Forelimb muscle (tissue), 1 donor: Measurements from ENCODE around the gene DLX5. TPM values are rescaled to one million over a fixed set of nuclear protein-coding genes. Genes with fewer than 3 reads are reported as not detected.
"Not testable (repeated sequence)": the region's sequence is repeated elsewhere in the genome, so short reads cannot be mapped to it uniquely, and the experiment has no call there.

Experiments
- DNase-seq: peaks from one replicate; pipeline ENCODE4 v3.0.0-alpha.2; 2013; ENCODE audit warnings: low read depth
- polyA plus RNA-seq: library from polyadenylated mRNA; unstranded; fragments of 120-200 nt; gene quantifications from one replicate; pipeline ENCODE4 v1.2.1, GENCODE V29; 2013; ENCODE audit not compliant: insufficient read length

Gene DLX5
- polyA plus RNA-seq = 0.22 TPM

DNA sequence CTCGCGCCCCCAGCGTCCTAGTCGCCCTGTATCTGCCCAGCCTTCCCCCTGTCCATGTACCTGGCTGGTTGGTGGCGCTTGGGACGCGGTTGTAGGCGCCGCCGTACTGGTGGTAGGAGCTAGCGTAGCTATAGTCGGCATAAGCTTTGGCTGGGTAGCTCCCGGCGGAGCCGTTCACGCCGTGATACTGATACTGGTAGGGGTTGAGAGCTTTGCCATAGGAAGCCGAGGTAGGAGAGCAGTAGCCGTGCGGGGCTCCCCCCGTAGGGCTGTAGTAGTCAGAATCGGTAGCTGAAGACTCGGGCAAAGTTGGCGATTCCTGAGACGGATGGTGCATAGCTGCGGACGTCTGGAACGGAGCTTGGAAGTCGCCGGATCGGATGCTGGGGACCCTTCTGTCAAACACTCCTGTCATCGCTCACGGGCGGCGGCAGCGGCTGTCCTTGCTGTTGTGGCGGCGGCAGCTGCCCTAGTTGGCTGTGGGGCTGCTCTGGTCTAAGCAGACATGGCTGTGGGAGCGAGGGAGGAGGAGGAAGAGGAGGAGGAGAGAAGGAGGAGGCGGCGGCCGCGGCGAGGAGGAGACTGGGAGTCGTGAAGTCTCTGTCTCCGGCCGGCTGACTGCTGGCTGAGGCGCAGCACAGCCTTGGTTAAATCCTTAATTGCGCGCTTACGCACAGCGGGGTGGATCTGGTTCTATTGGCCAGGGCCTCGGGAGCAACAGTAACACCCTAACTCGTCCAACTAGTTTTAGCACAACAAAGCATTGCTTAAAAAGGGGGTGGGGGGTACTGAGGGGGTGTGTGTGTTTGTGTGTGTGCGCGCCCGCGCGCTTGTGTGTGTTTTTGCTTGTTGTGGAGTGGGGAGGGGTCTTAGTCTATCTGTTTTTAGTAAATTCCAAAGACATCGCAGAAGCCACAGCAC is at the start of gene DLX5:
DLX5 (minus strand) TSS at position 623 of the 921 bp plus-strand sequence; CDS start at position 415, 208 bp downstream.
- no peak for DNase-seq

DNA sequence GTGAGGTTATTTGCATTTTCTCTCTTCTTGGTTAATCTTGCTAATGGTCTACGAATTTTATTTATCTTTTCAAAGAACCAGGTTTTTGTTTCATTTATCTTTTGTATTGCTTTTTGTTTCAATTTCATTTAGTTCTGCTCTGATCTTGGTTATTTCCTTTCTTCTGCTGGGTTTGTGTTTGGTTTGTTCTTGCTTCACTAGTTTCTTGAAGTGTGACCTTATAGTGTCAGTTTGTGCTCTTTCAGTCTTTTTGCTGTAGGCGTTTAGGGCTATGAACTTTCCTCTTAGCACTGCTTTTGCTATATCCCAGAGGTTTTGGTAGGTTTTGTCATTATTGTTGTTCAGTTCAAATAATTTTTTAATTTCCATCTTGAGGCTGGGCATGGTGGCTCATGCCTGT is 47.4 kb upstream of the DLX5 start:
- DNase-seq = not testable (repeated sequence)

DNA sequence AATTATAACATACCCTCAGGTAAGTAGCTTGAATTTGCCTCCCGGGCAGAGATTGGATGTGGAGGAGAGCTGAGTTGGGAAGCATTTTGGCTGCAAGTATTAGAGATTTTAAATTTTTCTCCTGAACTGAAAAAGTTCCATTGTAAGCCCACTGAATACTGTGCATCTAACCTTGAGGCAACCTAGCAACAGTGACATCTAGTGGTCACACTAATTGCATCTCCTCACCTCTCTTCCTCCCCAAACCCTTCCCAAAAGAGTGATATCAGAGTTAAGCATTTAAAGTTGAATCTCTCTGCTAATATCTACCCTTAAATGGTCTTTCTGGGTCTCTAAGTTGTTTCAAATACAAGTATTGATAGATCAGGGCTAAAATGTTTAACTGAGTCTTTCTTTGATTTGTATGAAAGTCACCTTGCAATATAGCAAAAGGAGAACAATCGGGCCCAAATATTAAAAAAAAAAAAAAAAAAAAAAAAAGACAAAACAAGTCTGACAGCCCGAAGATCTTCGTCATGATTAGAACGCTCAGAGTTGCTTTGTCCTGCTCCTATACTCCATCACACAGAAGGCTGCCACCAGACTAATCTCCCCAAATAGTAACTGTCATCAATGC is 40.4 kb upstream of the DLX5 start:
- DNase-seq = peak; percentile 40

DNA sequence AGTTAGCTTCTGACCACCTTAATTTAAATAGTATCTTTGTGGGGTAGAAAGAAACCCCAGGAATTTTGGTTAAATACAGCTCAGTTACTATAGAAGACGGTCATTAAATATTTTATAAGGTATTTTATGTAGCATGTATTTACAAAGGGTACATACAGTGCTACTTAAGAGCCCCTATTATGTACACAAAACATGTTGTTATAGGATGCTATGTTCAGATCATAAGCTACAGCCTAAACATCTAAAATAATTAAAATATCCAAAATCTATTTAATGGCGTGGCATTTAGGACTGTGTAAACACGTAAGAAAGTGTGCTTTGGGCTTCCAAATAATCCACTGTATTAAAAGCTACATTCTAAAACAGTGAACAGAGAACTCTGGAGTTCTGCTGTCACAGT is 39.4 kb upstream of the DLX5 start:
- no peak for DNase-seq

DNA sequence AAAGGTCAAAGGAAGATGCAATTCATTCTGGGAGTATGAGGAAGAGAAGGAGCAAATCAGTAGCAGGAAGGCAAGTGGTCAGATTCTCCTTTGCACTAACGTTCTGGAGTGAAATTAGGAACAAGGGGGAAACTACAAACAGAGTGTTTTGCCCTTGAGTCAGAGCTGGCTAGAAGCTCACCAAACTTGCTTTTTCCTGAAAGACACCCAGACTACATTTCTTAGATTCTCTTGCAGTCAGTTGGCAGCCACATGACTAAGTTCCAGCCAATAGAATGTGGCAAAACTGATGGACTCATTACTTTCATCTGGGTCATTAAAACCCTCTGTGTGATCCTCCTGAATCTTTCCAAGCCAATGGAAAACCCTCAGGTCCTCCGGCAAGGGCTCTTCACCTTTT is 18.6 kb upstream of the DLX5 start:
- no peak for DNase-seq

DNA sequence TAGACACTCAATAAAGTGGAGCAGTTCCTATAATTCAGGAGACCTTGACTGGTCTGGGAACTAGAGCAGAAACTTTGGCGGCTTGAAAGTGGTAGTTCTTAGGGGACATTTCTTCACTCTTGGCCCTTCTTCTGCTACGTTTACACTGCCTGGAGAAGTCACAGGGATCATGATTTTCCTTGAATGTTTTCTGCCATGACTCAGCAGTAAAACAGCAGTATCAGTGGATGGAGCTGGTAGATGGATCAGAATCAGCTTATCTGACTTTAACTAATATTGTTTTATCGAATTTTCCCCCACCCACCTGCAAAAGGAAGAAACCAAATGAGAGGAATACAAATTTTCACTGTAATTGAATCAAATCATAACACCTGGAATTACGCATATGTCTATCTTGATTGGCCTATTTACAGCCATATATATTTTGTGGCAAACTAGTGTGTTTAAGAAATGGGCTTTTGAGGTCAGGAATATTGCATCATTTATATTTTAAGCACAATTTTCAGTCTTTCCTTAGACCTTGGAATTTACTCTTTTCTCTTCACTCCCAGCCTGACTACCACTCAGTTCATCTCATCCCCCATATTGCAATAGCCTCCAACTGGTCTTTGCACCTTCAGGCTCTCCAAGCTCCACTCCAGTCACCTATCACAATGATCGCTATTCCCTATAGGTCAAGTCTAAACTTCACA is 14.9 kb upstream of the DLX5 start:
- no peak for DNase-seq

DNA sequence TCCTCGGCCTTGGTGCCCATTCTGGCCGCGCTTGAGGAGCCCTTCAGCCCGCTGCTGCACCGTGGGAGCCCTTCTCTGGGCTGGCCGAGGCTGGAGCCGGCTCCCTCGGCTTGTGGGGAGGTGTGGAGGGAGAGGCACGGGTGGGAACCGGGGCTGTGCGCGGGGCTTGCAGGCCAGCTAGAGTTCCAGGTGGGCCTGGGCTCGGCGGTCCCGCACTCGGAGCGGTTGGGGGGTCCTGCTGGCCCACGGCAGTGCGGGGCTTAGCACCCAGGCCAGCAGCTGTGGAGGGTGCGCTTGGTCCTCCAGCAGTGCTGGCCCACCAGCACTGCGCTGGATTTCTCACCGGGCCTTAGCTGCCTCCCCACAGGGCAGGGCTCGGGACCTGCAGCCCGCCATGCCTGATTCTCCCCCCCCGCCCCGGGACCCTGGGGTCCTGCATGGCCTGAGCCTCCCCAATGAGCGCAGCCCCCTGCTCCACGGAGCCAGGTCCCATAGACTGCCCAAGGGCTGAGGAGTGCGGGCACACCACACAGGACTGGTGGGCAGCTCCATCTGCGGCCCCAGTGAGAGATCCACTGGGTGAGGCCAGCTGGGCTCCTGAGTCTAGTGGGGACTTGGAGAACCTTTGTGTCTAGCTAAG is 9.7 kb upstream of the DLX5 start:
- not testable (repeated sequence) for DNase-seq

DNA sequence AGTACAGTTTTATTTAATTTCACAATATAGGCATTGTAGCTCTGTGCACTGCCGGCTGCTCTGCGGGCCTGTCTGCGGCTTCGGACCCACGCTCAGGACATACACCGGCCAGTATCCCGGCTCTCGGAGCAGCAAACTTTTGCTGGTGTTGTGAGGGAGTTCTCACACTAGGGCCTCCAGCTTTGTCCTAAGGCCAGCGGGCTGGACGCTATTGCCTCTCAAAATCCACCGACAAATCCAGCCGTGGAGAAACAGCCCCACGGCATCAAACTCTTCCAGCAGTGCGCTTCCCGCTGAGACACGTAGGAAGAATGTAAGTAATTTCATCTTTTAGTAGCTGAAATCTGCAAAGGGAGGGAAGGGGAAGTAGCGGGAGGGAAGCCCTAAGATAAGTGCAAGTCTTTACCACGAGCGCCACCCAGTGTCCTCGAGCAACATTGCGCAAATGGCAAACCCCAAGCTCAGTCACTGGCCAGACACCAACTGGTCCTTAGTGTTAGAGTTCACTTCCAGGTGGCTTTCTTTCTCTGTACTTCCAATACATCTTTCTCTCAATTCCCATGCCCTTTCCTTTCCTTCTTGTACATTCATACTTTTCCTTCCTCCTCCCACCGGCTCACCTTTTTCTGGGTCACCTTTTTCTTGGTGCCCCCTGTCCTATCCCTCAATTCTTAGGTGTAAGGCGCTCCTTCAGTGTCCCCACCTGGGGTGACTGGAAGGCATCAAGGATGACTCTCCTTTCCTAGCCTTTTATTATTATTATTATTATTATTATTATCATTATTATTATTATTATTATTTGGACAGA is 3.0 kb upstream of the DLX5 start:
- peak; percentile 50 for DNase-seq

DNA sequence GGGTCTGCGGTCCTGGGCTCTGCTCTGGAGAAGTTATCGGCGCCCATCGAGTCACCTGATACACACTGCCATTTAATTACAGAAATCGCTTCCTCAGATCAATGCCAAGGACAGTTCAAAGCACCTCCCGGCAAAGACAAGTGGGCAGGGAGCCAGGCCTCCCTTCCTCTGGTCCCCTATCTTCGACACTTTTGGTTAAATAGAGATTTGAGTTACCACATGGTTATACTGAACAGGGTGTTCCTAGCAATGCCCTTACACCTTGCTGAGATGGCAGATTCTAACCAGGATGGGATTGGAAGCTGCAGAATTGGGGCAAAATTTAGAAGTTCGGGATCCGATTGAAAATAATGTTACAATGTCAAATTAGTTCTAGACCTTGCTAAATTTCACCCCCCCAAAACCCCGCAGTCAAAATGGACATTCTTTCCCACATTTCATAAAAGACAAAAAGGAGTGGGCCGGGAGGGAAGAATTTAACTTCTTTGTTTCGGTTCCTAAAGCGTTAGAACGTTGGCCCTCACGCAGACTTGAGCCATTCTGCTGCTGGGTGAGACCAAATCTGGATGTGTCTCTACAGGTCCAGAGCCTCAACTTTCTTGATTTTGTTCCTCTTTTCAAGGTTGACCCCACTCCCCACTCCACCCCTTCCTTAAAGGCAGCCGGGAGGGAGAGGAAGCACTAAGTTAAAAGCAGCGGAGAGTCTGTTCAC is 2.2 kb upstream of the DLX5 start:
- no peak for DNase-seq

DNA sequence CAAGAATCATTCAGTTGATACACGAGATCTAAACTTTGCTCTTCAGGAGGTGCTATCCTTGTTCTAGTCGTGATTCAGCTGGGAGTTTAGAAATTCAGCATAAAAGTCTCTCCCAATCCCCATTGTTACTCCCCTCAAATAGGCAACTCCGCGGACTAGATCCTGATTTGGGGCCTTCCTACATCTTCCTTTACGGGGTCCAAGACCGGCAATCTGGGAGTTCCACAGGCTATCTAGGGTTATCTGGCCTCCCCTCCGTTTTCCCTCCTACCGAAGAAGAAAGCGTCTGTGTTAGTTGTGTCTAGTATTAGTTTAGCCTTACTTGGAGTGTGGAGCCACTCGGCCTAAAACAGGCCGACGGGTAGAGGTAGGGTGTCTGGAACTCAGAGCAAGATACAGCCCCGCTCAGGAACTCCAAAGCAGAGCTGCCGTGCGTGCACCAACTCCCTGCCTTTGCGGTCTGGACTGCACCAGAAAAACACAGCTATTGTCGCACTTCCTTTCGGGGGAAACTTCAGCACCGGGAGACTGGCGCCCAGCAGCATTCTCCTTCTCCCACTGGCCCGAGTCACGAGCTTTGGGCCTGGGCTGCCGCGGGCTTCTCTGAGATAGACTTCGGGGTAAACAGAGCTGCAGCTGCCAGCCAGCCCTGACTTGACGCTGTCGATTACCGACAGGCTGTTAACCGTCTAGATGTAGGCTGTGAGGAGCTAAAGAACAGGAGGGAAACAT is 1.5 kb upstream of the DLX5 start:
- no peak for DNase-seq

DNA sequence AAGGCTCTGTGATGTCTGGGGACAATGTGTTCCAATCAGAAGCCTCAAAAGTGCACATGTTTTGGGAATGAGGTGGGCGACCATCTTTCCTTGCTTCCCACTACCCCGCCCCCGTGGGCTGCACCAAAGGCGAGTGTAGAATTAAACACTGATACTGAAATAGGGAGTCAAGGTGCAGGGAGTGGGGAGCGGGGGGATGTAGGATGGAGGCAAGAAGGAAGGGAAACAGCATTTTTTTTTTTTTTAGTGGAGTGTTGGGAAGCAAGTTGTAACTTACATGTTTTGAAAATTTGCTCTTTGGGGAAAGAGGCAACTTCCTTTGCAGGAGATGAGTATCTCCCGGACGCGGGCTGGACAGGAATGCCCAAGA is 484 bp upstream of the DLX5 start:
- no peak for DNase-seq

DNA sequence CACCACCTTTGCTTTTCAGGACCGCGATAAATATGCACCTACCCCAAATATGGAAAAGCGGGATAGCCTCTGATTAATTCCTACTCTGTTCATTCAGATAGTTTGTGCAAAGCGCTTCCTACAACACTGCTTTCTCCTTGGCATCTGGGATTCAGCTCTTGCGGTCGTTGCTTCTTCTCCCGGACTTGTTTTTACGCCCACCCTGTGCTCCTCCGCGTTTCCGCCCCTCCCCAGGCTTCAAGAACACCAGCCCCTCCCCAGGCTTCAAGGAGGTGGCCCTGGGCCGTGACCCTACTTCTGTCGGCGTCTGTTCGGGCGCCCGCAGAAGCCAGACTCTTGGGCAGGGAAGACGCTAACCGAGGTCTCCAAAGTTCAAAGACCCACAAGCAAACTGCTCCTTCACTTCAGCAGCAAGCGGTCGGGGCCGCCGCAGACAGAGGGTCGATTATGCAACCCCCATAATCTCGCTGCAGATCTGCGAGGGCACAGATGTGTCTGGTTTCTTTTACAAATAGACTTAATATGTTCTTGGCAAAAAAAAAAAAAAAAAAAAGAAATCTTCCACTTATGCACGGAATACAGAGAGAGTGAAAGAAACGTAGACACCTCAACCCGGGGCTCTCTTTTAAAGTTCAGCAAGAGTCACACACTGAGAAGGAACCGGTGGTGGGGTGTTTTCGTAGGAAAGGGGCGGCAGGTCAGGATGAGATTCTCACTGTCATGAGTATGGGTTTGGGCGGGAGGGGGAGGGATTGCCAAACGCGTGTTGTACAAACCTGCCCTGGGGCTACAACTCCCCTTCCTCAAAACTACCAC is 1.9 kb downstream of the DLX5 start:
- DNase-seq = no peak

DNA sequence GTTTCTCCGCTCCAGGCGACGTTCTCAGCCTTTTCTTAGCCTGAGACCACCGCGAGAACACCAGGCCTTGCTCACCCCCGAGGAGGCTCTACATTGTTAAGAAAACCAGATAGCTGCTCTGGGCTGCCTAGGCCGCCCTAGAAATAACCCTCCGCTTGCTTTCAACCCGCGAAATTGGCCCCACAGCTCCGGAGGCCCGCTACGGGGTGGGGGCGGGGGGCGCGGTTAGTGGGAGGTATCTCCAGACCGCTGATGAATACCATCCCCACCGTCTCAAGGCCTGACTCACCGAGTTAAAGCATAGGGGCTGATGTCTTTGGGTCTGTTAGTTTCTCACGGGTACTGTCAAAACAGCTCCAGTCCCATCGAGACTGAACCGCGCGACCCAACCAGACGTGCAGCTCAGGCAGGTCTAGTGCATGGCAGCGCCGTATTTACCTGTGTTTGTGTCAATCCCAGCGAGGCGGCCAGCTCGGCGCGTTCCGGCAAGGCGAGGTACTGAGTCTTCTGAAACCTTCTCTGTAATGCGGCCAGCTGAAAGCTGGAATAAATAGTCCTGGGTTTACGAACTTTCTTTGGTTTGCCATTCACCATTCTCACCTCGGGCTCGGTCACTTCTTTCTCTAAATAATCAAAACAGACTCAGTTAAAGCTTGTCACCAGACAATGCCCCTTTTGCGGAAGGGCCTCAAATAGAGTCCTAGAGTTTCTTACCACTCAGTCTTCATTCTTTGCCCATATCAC is 2.7 kb downstream of the DLX5 start:
- DNase-seq = no peak

DNA sequence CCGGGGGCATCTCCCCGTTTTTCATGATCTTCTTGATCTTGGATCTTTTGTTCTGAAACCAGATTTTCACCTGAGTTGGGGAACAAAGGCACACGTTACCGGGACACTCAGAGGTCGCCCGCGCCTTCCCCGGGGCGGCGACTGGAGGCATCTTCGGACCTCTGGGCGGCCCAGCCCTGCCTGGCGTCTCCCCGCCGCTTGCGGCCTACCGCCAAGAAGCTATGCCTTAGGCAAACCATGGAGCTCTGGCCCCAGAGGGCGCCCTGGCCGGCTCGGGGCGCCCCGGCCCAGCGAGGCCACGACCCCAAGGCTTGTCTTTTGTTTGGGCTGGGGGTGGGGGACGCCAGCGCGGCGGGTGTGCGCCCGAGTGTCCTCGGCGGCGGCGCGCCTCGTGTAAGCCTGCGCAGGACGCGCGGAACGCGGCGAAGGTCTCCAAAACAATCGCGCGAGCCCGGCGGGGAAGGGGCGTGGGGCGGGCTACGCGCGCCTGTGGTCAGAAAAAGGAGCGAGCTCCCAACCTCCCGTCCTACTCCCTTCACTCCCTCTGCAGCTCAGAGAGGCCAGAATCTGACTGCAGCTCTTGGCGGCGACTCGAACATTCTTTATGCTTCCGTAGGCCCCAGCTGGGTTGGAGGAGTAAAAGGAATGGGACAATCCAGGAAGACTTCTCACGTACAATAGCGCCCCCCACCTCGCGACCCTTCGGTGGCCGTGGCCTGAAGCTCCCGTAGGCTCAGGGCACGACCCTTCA is 3.5 kb downstream of the DLX5 start:
- no peak for DNase-seq

DNA sequence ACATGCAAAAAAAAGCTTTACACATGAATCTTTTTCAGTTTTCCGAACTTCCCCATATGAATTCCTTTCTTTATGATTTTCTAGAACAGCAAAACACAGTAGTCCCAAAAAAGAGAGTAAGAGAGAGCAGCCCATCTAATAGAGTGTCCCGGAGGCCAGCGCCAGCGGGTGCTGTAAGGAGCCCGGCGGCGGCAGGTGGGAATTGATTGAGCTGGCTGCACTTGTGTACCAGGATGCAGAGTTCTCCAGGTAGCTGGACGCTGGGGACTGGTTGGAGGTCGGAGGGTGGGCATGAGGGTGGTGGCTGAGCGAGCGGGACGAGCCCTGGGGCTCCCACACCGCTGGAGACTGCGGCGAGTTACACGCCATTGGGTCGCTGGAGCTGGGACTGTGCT is 4.0 kb downstream of the DLX5 start:
- no peak for DNase-seq

DNA sequence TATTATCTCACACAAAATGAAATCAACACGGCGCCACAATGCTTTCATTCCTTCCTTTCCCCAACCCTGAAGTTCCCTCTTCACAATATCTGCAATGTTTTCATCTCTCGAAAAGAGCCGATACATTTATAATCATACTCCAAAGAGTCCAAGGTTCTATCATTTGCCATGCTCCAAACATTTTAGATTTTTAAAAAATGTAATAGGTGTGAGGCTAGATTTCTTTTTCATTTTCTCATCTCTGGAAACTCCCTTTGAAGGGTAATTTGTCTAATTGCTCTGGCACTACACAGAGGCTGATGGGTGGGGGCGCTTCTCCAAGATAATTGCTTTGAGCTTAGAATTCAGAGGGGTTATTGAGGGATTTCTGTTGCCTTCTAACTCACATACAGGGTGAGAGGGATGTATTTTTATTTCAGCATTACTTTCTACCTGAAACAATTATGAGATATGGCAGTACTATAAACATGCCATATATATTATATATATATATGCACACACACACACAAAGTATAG is 4.9 kb downstream of the DLX5 start:
- no peak for DNase-seq

DNA sequence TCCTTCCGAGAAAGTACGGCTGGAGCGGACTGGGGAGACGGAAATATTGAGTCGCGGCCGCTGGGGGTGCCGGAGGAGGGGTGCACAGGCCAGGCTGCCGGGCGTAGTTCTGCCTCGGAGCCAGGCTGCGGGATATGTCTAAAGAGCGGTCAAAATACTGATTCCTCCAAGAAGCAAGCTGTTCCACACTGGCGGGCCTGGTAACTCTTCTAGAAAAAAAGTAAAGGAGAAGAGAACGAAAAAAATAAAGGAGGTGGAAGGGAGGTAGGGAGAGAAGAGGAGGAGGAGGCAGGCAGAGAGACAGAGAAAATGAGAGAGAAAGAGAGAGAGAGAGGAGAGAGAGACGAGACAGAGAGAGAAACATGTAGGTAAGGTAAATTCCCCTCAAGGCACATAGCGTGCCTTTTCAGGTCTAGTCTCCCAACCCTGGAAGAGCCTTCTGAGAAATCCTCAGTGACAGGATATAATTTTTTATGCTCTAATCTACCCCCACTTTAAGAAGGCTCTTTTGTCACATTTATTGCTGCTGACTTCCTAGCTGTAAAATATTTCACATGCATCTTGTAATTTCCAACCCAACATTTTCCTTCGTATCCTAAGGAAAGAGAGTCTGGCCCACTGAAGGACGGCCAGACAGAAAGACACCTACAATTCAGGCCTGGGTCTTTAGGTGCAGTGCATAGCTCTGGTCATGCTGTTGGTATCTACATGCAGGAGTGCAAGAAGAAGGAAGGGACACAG is 5.7 kb downstream of the DLX5 start:
- DNase-seq = no peak
